IMR-90 (cell line): ENCODE data around the gene MTCL1. TPM values are rescaled to one million over a fixed set of nuclear protein-coding genes. Genes with fewer than 3 reads are reported as not detected.

Source experiments
- ATAC-seq: fragments of 200-7000 bp; cut with Tn5 transposase; 2 replicates; pipeline ENCODE4 v1.9.1; 2020; ENCODE audit warnings: low read depth, mild to moderate bottlenecking, moderate library complexity
- BruUV-seq: library from RNA; stranded (reverse); fragments of 400-500 nt; replicated peaks from 2 replicates; lab custom pipeline; 2021; lab: Mats Ljungman, UMichigan
- CTCF ChIA-PET: fragments of 300-600 bp; formaldehyde crosslinking; extraction: SDS; loops from one replicate; lab custom pipeline; 2021; ENCODE audit warnings: antibody characterized with exemption; lab: Yijun Ruan, JAX
- POLR2A ChIA-PET: fragments of 300-600 bp; sonication (Branson Sonifier 250); formaldehyde crosslinking; loops from one replicate; lab custom pipeline; 2022; ENCODE audit warnings: antibody characterized with exemption; ENCODE audit not compliant: unreplicated experiment; lab: Charles Lee
- DNase-seq: peaks from one replicate; pipeline ENCODE4 v3.0.0; 2013
- H2AFZ ChIP-seq: replicated peaks from 2 replicates; pipeline ENCODE3; 2013; ENCODE audit warnings: low read length, mild to moderate bottlenecking; ENCODE audit not compliant: poor library complexity
- H2AK5ac ChIP-seq: 2 replicates; pipeline ENCODE4 v1.6.1; 2013; ENCODE audit warnings: low read depth, low read length, inconsistent platforms
- H2AK9ac ChIP-seq: replicated peaks from 2 replicates; pipeline ENCODE3; 2013; ENCODE audit warnings: mild to moderate bottlenecking, low read depth, low read length, moderate library complexity; ENCODE audit not compliant: poor library complexity
- H2BK120ac ChIP-seq: 2 replicates; pipeline ENCODE4 v1.6.1; 2013; ENCODE audit warnings: low read depth, low read length, inconsistent platforms
- H2BK15ac ChIP-seq: 3 replicates; pipeline ENCODE4 v1.6.1; 2013; ENCODE audit warnings: low read depth, low read length, inconsistent platforms
- H2BK20ac ChIP-seq: 2 replicates; pipeline ENCODE4 v1.6.1; 2013; ENCODE audit warnings: low read depth, mild to moderate bottlenecking, inconsistent platforms, low read length, moderate library complexity
- H2BK5ac ChIP-seq: 2 replicates; pipeline ENCODE4 v1.6.1; 2013; ENCODE audit warnings: mild to moderate bottlenecking, low read depth, low read length, inconsistent platforms; ENCODE audit not compliant: poor library complexity, severe bottlenecking
- H3K14ac ChIP-seq: replicated peaks from 2 replicates; pipeline ENCODE4 v1.6.1; 2013; ENCODE audit warnings: low read depth, low read length, inconsistent platforms
- H3K18ac ChIP-seq: 2 replicates; pipeline ENCODE4 v1.6.1; 2013; ENCODE audit warnings: low read depth, low read length, control low read depth
- H3K23ac ChIP-seq: 2 replicates; pipeline ENCODE4 v1.6.1; 2013; ENCODE audit warnings: low read depth, low read length, inconsistent platforms
- H3K27ac ChIP-seq: 2 replicates; pipeline ENCODE4 v1.5.1; 2013; ENCODE audit warnings: mild to moderate bottlenecking, control low read depth, low read length; ENCODE audit not compliant: insufficient read depth
- H3K27me3 ChIP-seq: 2 replicates; pipeline ENCODE4 v1.6.1; 2013; ENCODE audit warnings: low read length; ENCODE audit not compliant: control insufficient read depth, insufficient read depth
- H3K36me3 ChIP-seq: 2 replicates; pipeline ENCODE4 v1.6.1; 2013; ENCODE audit warnings: low read length, mixed read lengths; ENCODE audit not compliant: control insufficient read depth, insufficient read depth
- H3K4ac ChIP-seq: 2 replicates; pipeline ENCODE4 v1.6.1; 2013; ENCODE audit warnings: low read depth, low read length, inconsistent platforms
- H3K4me1 ChIP-seq: 2 replicates; pipeline ENCODE4 v1.6.1; 2013; ENCODE audit warnings: low read length, mixed read lengths; ENCODE audit not compliant: control insufficient read depth, insufficient read depth
- H3K4me2 ChIP-seq: 2 replicates; pipeline ENCODE4 v1.6.1; 2013; ENCODE audit warnings: low read depth, mild to moderate bottlenecking, control low read depth, low read length, moderate library complexity
- H3K4me3 ChIP-seq: 2 replicates; pipeline ENCODE4 v1.5.1; 2013; ENCODE audit warnings: low read depth, mild to moderate bottlenecking, control low read depth, low read length, moderate library complexity; ENCODE audit not compliant: insufficient read depth
- H3K56ac ChIP-seq: 2 replicates; pipeline ENCODE4 v1.6.1; 2013; ENCODE audit warnings: low read length, inconsistent platforms; ENCODE audit not compliant: insufficient read depth; ENCODE audit errors: extremely low read depth
- H3K79me1 ChIP-seq, 2 experiments: 2 replicates each; pipeline ENCODE4 v1.6.1; 2013; ENCODE audit warnings: low read length in 2 of 2, inconsistent platforms in 1 of 2, low read depth in 1 of 2
- H3K9ac ChIP-seq: 2 replicates; pipeline ENCODE4 v1.6.1; 2013; ENCODE audit warnings: low read depth, low read length, control low read depth
- H3K9me1 ChIP-seq: 2 replicates; pipeline ENCODE4 v1.6.1; 2013; ENCODE audit warnings: low read length, inconsistent platforms; ENCODE audit not compliant: insufficient read depth
- H3K9me3 ChIP-seq: 2 replicates; pipeline ENCODE4 v1.6.1; 2013; ENCODE audit warnings: low read length; ENCODE audit not compliant: control insufficient read depth, insufficient read depth
- H4K20me1 ChIP-seq: 2 replicates; pipeline ENCODE4 v1.6.1; 2013; ENCODE audit warnings: low read length, inconsistent platforms; ENCODE audit not compliant: insufficient read depth
- H4K5ac ChIP-seq: 2 replicates; pipeline ENCODE4 v1.6.1; 2013; ENCODE audit warnings: mild to moderate bottlenecking, low read depth, low read length, control low read depth
- H4K8ac ChIP-seq, 2 experiments: 2 replicates each; pipeline ENCODE4 v1.6.1; 2013; ENCODE audit warnings: low read depth in 2 of 2, low read length in 2 of 2, control low read depth in 1 of 2, inconsistent platforms in 1 of 2
- H4K91ac ChIP-seq: 2 replicates; pipeline ENCODE4 v1.6.1; 2013; ENCODE audit warnings: low read depth, low read length, inconsistent platforms; ENCODE audit not compliant: insufficient read depth
- CEBPB ChIP-seq: IDR thresholded peaks from 2 replicates; pipeline ENCODE4 v1.6.1; 2012; ENCODE audit warnings: low read depth, low read length, improper control_type of control experiment
- FOS ChIP-seq: fragments of 150-350 bp; IDR thresholded peaks from 2 replicates; pipeline ENCODE4 v1.6.1; 2016; ENCODE audit warnings: low read depth, low read length
- MXI1 ChIP-seq: IDR thresholded peaks from 2 replicates; pipeline ENCODE4 v1.6.1; 2012; ENCODE audit warnings: low read depth, mild to moderate bottlenecking, low read length, moderate library complexity, borderline replicate concordance
- WGBS, 2 experiments: methylation state at CpG; one replicate each; pipeline versions ENCODE4 v1.1.5 to v1.1.7; 2013; ENCODE audit warnings: missing lambda C conversion rate in 2 of 2; ENCODE audit not compliant: insufficient read length in 1 of 2; ENCODE audit errors: extremely low coverage in 2 of 2; 5-methylcytosine and 5-hydroxymethylcytosine counted together
- dilution Hi-C: fragments of 300-500 bp; cut with HindIII; formaldehyde crosslinking; loops from one replicate; pipeline ENCODE4 v1.14.3; 2018; ENCODE audit warnings: low sequenced_read_pairs; ENCODE audit not compliant: unreplicated experiment
- in situ Hi-C: fragments of 300-500 bp; cut with MboI; formaldehyde crosslinking; loops from 3 replicates; pipeline ENCODE4 v1.14.3; 2019; ENCODE audit warnings: low sequenced_read_pairs, inconsistent platforms, mixed read lengths
- intact Hi-C: fragments of 100-400 bp; cut with micrococcal nuclease; formaldehyde crosslinking; loops from 2 replicates; pipeline ENCODE4 v1.10.0; 2022
- polyA plus RNA-seq, 3 experiments: library from polyadenylated mRNA; depleted of rRNA; stranded (reverse); fragments of >200 nt; gene quantifications; 2 replicates each; pipeline ENCODE4 v1.2.3, GENCODE V29; 2012; ENCODE audit warnings: low replicate concordance in 1 of 3
- total RNA-seq: library from RNA; depleted of rRNA; stranded (reverse); fragments of >200 nt; gene quantifications from 2 replicates; pipeline ENCODE4 v1.2.3, GENCODE V29; 2012

MTCL1 gene
- total and polyA plus RNA-seq, 2 of the 4 experiments (the other 2 are of a cell fraction): 29.0 to 45.3 TPM

DNA sequence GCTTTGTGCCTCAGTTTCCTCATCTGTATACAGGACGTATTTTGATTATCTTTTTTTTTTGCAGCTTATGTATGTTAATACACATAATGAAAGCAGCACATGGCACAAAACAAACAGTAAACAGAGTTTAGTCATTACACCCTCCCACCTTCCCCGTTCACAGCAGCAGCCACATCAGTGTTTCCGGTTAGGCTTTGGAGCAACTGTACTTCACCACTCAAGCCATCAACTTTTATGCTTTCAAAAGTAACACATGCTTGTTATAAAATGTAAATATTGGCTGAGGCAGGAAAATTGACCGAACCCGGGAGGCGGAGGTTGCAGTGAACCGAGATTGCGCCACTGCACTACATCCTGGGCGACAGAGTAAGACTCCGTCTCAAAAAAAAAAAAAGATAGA is 117.3 kb downstream of the MTCL1 start:
- H4K91ac ChIP-seq: no peak overlapping the region
- H3K18ac ChIP-seq: no peak overlapping the region
- intact Hi-C loops: no loop called here
- no peak overlapping the region for H4K5ac ChIP-seq
- H2BK120ac ChIP-seq: no peak overlapping the region
- H4K20me1 ChIP-seq: no peaks in the 10 kb centered on the region
- WGBS, 2 experiments: no CpG with 5 or more reads among the region's 10 CpGs
- no peak overlapping the region for H2AFZ ChIP-seq
- no peak overlapping the region for H3K14ac ChIP-seq
- no peak overlapping the region for H3K4me2 ChIP-seq
- H3K9me3 ChIP-seq: no peaks in the 10 kb centered on the region
- ChIA-PET CTCF (no interaction called here), POLR2A (no interaction called here)
- peaks cover 32 to 59% of the 10 kb centered on the region in 2 experiments for H3K79me1 ChIP-seq
- dilution Hi-C loops: no loop called here
- H2BK15ac ChIP-seq: no peak overlapping the region
- H3K23ac ChIP-seq: no peak overlapping the region
- no peak overlapping the region for H3K4ac ChIP-seq
- ATAC-seq (no peak), DNase-seq (no peak)
- no TSS peak for BruUV-seq
- H3K27ac ChIP-seq: no peak overlapping the region
- H3K9me1 ChIP-seq: peaks cover 32% of the 10 kb centered on the region
- H2AK9ac ChIP-seq: no peak overlapping the region
- no peak overlapping the region for H2AK5ac ChIP-seq
- in situ Hi-C loops: no loop called here
- H3K27me3 ChIP-seq: no peaks in the 10 kb centered on the region
- no peak overlapping the region for H3K56ac ChIP-seq
- no peak overlapping the region for H2BK5ac ChIP-seq
- H3K36me3 ChIP-seq: peaks cover 77% of the 10 kb centered on the region
- H3K4me1 ChIP-seq: peaks cover 7% of the 10 kb centered on the region
- TF ChIP-seq FOS: no peak
- no peak for TF ChIP-seq MXI1
- no peak for TF ChIP-seq CEBPB
- H3K9ac ChIP-seq: no peak overlapping the region
- H4K8ac ChIP-seq: no peak overlapping the region
- H3K4me3 ChIP-seq: no peak overlapping the region
- no peak overlapping the region for H2BK20ac ChIP-seq
